ENCODE data around the gene LAPTM4A.

- TF ChIP-seq, protein P1, sequence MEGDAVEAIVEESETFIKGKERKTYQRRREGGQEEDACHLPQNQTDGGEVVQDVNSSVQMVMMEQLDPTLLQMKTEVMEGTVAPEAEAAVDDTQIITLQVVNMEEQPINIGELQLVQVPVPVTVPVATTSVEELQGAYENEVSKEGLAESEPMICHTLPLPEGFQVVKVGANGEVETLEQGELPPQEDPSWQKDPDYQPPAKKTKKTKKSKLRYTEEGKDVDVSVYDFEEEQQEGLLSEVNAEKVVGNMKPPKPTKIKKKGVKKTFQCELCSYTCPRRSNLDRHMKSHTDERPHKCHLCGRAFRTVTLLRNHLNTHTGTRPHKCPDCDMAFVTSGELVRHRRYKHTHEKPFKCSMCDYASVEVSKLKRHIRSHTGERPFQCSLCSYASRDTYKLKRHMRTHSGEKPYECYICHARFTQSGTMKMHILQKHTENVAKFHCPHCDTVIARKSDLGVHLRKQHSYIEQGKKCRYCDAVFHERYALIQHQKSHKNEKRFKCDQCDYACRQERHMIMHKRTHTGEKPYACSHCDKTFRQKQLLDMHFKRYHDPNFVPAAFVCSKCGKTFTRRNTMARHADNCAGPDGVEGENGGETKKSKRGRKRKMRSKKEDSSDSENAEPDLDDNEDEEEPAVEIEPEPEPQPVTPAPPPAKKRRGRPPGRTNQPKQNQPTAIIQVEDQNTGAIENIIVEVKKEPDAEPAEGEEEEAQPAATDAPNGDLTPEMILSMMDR (IDR thresholded peaks at IDR 0.05; ENCODE audit: low read depth, low read length) = no peak
- no peak for TF ChIP-seq EZH2phosphoT487 (IDR thresholded peaks at IDR 0.05; ENCODE audit: low read depth)
These were observed 10.8 kb downstream of the LAPTM4A start for GRCh38 chr2:20040489-20041172.

Measured in OCI-LY3 (cell line).